ENCODE measurements around the gene PRKCG.
A peak's percentile ranks its signal among the peaks of the same experiment; 100 is the strongest.
"Not testable (repeated sequence)": the region's sequence is repeated elsewhere in the genome, so short reads cannot be mapped to it uniquely, and the experiment has no call there.

The PRKCG gene

GRCh38 chr19:53865918-53866864 is 15.8 kb upstream of the PRKCG start:
- TF ChIP-seq POLR2AphosphoS5 (IDR thresholded peaks at IDR 0.05; ENCODE audit: low read depth, low read length), result no peak
- no peak for TF ChIP-seq POU2F2 (IDR thresholded peaks at IDR 0.05; ENCODE audit: low read depth, low read length)
- TF ChIP-seq SPI1 (IDR thresholded peaks at IDR 0.05; ENCODE audit: low read depth, low read length), result no peak
- TF ChIP-seq PAX5 (IDR thresholded peaks at IDR 0.05; ENCODE audit: insufficient read depth, low read length, severe bottlenecking), result no peak
- TF ChIP-seq POLR2A (IDR thresholded peaks at IDR 0.05; ENCODE audit: low read depth, low read length), result no peak
- TF ChIP-seq TAF1 (IDR thresholded peaks at IDR 0.05; ENCODE audit: low read depth, low read length), result no peak
- FAIRE-seq, result no peak
- no peak for DNase-seq (ENCODE audit: insufficient read length, low spot score)

- no peak for DNase-seq (ENCODE audit: insufficient read length, low spot score)
- no peak for FAIRE-seq
- TF ChIP-seq POLR2AphosphoS5 (IDR thresholded peaks at IDR 0.05; ENCODE audit: low read depth, low read length) (no peak), PAX5 (IDR thresholded peaks at IDR 0.05; ENCODE audit: insufficient read depth, low read length, severe bottlenecking) (no peak), POU2F2 (IDR thresholded peaks at IDR 0.05; ENCODE audit: low read depth, low read length) (no peak), TAF1 (IDR thresholded peaks at IDR 0.05; ENCODE audit: low read depth, low read length) (no peak), POLR2A (IDR thresholded peaks at IDR 0.05; ENCODE audit: low read depth, low read length) (no peak), SPI1 (IDR thresholded peaks at IDR 0.05; ENCODE audit: low read depth, low read length) (no peak)
These were observed 15.2 kb upstream of the PRKCG start for GRCh38 chr19:53866865-53867224.

- no peak for FAIRE-seq
- DNase-seq (ENCODE audit: insufficient read length, low spot score), result peak; percentile 17
- TF ChIP-seq TAF1 (IDR thresholded peaks at IDR 0.05; ENCODE audit: low read depth, low read length) (no peak), PAX5 (IDR thresholded peaks at IDR 0.05; ENCODE audit: insufficient read depth, low read length, severe bottlenecking) (no peak), SPI1 (IDR thresholded peaks at IDR 0.05; ENCODE audit: low read depth, low read length) (no peak), POLR2A (IDR thresholded peaks at IDR 0.05; ENCODE audit: low read depth, low read length) (no peak), POU2F2 (IDR thresholded peaks at IDR 0.05; ENCODE audit: low read depth, low read length) (no peak), POLR2AphosphoS5 (IDR thresholded peaks at IDR 0.05; ENCODE audit: low read depth, low read length) (no peak)
These were observed 14.5 kb upstream of the PRKCG start, which contains the start of gene MYADM for GRCh38 chr19:53867225-53868090. Gene MYADM (plus strand): TSS chr19:53867883. CDS start chr19:53873530, 5,647 bp downstream.

DNA sequence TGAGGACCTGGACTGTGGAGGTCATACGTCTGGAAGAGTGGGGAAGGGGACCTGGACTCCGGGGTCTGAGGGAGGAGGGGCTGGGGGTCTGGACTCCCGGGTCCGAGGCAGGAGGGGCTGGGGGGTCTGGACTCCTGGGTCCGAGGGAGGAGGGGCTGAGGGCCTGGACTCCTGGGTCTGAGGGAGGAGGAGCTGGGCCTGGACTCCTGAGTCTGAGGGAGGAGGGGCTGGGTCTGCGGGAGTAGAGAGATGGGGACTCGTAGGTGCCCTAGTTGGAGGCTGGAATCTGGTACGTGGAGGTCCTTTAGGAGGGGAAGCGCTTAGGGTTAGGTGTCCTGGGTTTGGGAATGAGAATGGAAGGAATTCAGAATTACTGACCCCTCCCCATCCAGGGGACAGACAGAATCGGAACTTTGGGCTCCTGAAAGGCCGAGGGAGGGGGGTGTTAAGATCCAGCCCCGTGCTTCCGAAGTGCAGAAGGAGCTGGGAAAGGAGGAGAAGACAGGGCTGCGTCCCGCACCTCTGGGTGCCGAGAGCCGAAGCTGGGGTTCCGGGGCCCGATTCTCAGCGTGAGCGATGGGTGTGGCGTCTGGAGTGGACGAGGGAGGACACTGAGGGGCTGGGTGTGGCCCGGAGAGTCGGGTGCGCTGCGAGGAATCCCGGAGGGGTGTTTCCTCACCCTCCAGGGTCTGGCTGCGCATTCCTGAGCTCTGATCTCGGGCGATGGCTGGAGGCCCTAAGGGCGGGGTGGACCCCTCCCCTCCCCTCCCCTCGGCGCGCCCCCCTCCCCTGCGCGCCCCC is 13.7 kb upstream of the PRKCG start:
- TF ChIP-seq POU2F2 (IDR thresholded peaks at IDR 0.05; ENCODE audit: low read depth, low read length) (no peak), TAF1 (IDR thresholded peaks at IDR 0.05; ENCODE audit: low read depth, low read length) (no peak), POLR2AphosphoS5 (IDR thresholded peaks at IDR 0.05; ENCODE audit: low read depth, low read length) (no peak), POLR2A (IDR thresholded peaks at IDR 0.05; ENCODE audit: low read depth, low read length) (no peak), PAX5 (IDR thresholded peaks at IDR 0.05; ENCODE audit: insufficient read depth, low read length, severe bottlenecking) (no peak), SPI1 (IDR thresholded peaks at IDR 0.05; ENCODE audit: low read depth, low read length) (no peak)

GRCh38 chr19:53868892-53869804 is 12.8 kb upstream of the PRKCG start:
- DNase-seq (ENCODE audit: insufficient read length, low spot score) (peak; percentile 35), FAIRE-seq (no peak)
- TF ChIP-seq PAX5 (IDR thresholded peaks at IDR 0.05; ENCODE audit: insufficient read depth, low read length, severe bottlenecking) (no peak), POLR2A (IDR thresholded peaks at IDR 0.05; ENCODE audit: low read depth, low read length) (no peak), TAF1 (IDR thresholded peaks at IDR 0.05; ENCODE audit: low read depth, low read length) (no peak), SPI1 (IDR thresholded peaks at IDR 0.05; ENCODE audit: low read depth, low read length) (no peak), POU2F2 (IDR thresholded peaks at IDR 0.05; ENCODE audit: low read depth, low read length) (no peak), POLR2AphosphoS5 (IDR thresholded peaks at IDR 0.05; ENCODE audit: low read depth, low read length) (no peak)

More for the DNA sequence above, 13.7 kb upstream of the PRKCG start:
- peak; percentile 23 for DNase-seq (ENCODE audit: insufficient read length, low spot score)
- no peak for FAIRE-seq

DNA sequence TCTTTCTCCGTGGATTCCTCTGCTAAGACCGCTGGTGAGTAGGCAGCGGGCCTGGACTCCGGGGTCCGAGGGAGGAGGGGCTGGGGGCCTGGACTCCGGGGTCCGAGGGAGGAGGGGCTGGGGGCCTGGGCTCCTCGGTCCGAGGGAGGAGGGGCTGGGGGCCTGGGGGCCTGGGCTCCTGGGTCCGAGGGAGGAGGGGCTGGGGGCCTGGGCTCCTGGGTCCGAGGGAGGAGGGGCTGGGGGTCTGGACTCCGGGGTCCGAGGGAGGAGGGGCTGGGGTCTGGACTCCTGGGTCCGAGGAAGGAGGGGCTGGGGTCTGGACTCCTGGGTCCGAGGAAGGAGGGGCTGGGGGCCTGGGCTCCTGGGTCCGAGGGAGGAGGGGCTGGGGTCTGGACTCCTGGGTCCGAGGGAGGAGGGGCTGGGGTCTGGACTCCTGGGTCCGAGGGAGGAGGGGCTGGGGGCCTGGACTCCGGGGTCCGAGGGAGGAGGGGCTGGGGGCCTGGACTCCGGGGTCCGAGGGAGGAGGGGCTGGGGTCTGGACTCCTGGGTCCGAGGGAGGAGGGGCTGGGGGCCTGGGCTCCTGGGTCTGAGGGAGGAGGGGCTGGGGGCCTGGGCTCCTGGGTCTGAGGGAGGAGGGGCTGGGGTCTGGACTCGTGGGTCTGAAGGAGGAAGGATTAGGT is 12.1 kb upstream of the PRKCG start:
- FAIRE-seq; DNase-seq (ENCODE audit: insufficient read length, low spot score): not testable (repeated sequence)

GRCh38 chr19:53870485-53870844 is 11.5 kb upstream of the PRKCG start:
- FAIRE-seq (no peak), DNase-seq (ENCODE audit: insufficient read length, low spot score) (peak; percentile 16)
- no peak for TF ChIP-seq TAF1 (IDR thresholded peaks at IDR 0.05; ENCODE audit: low read depth, low read length)

GRCh38 chr19:53871454-53871853 is 10.5 kb upstream of the PRKCG start:
- DNase-seq (ENCODE audit: insufficient read length, low spot score) (no peak), FAIRE-seq (no peak)
- TF ChIP-seq POLR2AphosphoS5 (IDR thresholded peaks at IDR 0.05; ENCODE audit: low read depth, low read length), result no peak
- TF ChIP-seq POU2F2 (IDR thresholded peaks at IDR 0.05; ENCODE audit: low read depth, low read length), result no peak
- no peak for TF ChIP-seq POLR2A (IDR thresholded peaks at IDR 0.05; ENCODE audit: low read depth, low read length)
